GM11168 (cell line): Measurements from ENCODE around the gene ASGR2.
"Not testable (repeated sequence)": the region's sequence is repeated elsewhere in the genome, so short reads cannot be mapped to it uniquely, and the experiment has no call there.

Experiments
- in situ Hi-C: fragments of 300-500 bp; cut with MboI; formaldehyde crosslinking; loops from one replicate; pipeline ENCODE4 v1.12.0; 2022; ENCODE audit warnings: low sequenced_read_pairs; ENCODE audit not compliant: unreplicated experiment

Gene ASGR2

DNA sequence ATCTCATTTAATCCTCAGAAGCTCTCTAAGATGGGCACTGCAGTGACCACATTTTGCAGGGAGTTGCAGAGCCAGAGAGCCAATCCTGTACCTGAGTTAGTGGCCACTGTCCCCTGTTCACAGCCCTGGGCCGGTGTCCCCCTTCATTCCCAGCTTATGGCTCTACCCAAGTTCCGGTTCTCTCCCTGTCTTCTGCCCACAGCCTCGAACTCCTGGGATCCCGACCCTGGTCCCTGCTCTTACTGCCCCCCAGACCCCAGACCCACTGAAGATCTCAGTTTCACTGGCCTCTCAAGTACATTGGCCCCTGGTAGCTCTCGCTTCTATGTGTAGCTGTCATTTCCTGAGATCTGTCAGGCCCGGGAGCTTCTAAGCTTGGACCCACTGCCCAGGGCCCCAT, 12.2 kb downstream of the ASGR2 start:
- in situ Hi-C loops: no loop called here

DNA sequence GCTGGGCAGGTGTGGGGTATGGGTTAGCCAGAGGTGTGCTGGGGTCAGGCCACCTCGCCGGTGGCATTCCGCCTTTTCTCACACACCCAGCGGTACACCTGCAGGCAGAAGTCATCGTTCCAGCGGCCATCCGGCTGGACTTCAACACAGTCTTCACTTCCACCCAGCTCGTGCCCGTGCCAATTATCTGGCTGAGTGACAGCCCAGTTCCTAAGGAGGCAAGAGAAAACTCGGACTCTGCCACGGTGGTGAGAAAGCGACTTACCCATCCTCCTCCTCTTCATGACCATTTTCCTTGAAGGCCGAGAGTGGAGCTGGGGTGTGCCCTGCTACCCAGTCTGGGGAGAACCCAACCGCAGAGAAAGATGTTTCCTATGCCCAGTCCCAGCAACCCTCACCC, 13.1 kb downstream of the ASGR2 start:
- in situ Hi-C loops: no loop called here

DNA sequence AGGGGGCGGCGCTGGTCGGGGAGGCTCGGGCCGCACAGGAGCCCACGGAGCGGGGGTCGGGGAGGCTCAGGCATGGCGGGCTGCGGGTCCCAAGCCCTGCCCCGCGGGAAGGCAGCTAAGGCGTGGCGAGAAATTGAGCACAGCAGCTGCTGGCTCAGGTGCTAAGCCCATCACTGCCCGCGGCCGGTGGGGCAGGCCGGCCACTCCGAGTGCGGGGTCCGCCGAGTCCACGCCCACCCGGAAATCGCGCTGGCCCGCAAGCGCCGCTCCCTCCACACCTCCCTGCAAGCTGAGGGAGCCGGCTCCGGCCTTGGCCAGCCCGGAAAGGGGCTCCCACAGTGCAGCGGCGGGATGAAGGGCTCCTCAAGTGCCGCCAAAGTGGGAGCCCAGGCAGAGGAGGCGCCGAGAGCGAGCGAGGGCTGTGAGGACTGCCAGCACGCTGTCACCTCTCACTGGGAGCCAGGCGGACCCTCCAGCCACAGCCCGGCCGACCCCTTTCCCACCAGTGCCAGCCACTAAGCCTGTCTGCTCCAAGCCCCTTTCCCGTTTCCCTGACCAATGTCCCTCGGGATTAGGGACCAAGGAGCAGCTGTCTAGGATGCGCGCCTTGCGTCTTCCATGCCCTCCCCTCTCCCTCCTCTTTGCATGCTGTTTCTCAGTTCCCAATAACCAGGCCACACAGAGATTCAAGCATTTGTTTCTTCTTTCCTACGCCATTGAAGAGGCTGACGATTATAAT, 13.8 kb downstream of the ASGR2 start:
- in situ Hi-C loops: not testable (repeated sequence)

DNA sequence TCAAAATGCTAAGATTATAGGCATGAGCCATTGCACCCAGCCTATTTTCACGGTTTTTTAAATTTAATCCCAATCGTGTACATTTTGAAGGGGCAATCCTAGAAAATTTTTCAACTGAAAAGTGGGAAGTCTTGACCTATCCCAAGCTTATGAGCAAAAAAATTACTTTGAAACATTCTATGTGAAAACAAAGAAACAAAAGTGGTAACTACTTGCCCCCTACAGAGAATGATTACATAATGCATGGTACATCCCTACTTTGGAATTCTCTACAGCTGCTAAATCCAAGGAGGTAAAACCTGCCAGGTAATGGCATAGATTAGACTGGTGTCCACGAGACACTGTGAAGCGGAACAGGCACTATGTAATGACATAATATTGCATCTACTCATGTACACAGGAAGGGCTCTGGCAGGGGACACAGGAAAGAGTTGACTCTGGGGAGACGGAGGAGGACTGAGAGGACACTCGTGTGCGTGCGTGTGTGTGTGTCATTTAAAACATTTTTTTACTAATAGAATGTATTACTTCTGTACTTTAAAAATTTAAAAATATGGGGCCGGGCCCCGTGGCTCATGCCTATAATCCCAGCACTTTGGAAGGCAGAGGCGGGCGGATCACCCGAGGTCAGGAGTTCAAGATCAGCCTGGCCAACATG, 15.7 kb downstream of the ASGR2 start:
- in situ Hi-C loops: no loop called here

DNA sequence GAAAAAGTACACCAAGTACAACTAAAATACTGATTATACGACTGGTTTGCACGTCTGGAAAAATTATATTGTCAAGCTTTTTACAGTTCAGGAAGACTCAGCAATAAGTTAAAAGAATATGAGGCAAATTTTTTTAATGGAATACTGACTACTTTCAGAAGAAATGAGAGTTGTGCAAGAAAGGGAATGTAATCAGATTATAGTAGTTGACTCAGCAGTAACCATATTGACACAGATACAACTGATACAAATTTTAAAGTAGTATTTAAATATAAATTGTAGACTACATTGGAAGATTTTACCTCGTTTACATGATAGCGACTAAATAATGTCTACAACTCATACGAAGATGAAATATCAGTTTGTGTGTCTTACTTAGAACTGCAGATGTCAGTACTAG, 16.7 kb downstream of the ASGR2 start:
- in situ Hi-C loops: no loop called here

DNA sequence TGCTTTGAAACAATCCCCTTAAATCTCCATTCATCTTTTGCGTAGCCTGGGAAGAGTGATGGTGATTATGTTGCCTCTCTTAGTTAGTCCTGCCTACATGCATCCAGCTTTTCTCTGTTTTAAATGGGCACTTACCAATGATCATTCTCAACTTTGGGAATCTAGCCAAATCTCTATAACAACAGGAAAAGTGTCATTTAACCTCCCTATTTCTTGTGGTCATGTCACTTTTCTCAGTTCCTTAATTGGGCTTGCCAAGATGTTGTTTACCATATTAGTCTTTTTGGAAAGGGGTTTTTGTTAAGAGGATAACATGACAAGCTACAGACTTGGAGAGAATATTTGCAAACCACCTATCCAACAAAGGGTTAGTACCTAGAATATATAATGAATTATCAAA, 19.0 kb downstream of the ASGR2 start:
- in situ Hi-C loops: no loop called here

DNA sequence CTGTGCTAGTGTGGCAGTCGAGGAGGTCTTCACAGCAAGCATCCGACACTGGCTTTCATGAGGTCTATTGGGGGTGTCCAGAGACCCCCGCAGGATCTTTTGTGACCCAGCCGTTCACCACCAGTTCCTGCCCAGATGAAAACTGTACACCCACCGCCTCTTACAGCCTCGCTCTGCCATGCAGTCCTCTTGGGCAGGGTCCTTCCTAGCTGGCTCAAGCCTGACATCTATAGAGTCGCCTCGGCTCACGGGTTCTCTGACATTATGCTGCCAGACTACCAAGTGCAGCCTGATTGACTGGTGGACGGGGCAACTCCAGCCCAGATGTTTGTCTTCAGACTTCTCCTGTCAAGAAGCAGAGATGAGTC, 20.0 kb downstream of the ASGR2 start:
- in situ Hi-C loops: no loop called here

DNA sequence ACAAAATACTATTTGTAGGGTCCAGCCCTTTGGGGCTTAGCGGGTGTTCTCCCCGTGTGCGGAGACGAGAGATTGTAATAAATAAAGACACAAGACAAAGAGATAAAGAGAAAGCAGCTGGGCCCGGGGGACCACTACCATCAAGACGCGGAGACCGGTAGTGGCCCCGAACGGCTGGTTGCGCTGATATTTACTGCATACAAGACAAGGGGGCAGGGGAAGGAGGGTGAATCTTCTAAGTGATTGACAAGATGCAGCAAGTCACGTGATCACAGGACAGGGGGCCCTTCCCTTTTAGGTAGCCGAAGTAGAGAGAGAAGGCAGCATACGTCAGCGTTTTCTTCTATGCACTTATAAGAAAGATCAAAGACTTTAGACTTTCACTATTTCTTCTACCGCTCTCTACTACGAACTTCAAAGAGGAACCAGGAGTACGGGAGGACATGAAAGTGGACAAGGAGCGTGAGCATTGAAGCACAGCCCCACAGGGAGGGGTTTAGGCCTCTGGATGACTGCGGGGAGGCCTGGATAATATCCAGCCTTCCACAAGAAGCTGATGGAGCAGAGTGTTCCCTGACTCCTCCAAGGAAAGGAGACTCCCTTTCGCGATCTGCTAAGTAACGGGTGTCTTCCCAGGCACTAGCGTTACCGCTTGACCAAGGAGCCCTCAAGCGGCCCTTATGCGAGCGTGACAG, 23.2 kb downstream of the ASGR2 start:
- in situ Hi-C loops: not testable (repeated sequence)

DNA sequence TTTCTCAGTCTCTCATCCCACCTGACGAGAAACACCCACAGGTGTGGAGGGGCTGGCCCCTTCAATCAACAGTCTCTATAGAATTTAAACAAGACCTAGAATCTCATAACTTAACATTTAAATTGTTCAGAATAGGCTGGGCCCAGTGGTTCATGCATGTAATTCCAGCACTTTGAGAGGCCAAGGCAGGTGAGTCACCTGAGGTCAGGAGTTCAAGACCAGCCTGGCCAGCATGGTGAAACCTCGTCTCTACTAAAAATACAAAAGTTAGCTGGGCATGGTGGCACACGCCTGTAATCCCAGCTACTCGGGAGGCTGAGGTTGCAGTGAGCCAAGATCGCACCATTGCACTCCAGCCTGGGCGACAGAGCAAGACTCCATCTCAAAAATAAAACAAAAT, 25.1 kb downstream of the ASGR2 start:
- in situ Hi-C loops: not testable (repeated sequence)

DNA sequence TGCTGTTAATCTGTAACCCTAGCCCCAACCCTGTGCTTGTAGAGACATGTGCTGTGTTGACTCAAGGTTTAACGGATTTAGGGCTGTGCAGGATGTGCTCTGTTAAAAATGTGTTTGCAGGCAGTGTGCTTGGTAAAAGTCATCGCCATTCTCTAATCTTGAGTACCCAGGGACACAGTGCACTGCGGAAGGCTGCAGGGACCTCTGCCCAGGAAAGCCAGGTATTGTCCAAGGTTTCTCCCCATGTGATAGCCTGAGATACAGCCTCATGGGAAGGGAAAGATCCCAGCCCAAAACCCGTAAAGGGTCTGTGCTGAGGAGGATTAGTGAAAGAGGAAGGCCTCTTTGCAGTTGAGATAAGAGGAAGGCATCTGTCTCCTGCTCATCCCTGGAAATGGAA, 26.2 kb downstream of the ASGR2 start:
- in situ Hi-C loops: not testable (repeated sequence)

DNA sequence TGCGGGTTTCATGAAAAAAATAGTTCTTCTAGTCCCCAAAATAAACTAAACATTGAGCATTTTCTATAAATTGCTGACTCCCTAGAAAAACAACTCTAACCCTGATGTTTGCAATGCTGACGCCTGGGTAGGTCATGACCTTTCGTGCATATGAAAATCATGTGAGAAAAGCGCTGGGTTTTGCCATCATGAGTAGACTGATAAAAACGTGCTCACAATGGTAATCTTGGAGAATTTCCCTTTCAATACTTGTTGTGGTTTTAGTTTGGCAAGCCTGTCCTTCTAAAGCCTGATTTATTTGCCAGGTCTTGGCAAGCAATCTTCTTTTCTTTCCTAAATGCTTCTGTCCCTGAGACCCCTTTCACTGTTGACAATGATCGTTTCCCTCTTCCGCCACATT, 30.5 kb downstream of the ASGR2 start:
- in situ Hi-C loops: no loop called here

DNA sequence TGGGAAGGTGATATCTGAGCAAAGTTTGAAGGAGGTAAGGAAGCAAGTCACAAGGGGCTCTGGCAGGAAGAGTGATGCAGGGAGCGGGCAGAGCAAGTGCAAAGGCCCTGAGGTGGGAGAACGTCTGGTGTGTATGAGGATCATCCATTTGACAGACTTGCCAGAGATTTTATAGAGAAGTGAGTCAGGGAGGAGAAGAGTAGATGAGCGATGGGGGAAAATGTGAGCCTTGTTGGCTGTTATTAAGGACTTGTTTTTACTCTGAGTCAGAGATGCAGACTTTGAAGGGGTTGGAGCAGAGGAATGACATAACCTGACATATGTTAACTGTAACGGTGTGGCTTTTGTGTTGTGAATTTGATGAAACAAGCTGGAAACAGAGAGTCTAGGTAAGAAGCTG, 31.0 kb downstream of the ASGR2 start:
- in situ Hi-C loops: no loop called here

DNA sequence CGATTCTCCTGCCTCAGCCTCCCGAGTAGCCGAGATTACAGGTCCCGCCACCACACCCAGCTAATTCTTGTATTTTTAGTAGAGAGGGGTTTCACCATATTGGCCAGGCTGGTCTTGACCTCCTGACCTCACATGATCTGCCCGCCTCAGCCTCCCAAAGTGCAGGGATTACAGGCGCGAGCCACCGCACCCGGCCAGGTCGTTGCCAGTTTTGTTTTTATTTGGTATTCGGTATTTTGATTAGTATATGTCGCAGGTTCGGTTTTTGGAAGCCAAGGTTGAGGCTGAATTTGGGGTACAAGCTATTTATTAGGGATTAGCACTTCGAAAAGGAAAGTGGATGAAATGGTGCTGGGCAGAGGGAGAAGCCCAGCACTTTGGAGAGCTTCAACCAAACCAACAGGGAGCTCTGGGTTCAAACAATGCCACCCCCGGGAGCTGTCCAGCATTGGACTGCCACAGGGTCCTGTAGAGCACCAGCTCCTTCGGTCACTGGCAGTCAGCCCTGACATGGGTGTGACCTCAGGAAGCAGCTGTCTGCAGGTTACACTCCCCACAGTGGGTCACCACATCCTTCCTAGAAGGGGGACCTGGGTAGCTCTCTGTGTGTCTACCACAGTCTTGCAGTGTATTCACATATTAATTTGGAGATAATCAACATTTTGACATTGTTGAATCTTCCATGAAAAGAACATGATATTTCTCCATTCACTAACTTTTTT, 33.1 kb downstream of the ASGR2 start:
- in situ Hi-C loops: no loop called here

DNA sequence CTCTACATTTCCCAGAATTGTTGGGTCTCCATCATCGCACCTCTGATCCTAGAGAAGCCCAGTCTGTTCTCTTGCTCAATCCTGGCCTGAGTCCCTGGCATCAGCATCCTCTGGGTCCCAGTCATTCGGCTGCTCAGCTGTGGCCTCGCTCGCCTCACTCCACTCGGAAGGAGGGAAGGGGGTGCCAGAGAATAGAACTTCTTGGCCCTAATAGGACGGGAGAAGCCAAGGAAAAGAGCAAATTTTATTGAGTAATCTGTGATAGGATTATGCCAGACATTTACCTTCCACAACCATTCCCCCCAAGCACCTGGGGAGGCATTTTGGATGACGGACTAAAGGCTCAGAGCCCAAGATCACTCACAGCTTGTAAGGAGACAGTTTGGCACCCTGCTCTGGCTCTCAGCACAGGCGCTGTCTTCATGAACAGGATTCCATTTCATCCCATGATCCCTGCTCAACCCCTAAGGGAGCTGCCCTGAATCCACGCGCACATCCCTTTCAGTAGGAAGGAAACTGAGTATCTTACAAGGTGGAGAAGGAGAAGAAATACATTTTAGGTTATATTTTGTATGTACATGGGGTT, 34.1 kb downstream of the ASGR2 start:
- in situ Hi-C loops: no loop called here

DNA sequence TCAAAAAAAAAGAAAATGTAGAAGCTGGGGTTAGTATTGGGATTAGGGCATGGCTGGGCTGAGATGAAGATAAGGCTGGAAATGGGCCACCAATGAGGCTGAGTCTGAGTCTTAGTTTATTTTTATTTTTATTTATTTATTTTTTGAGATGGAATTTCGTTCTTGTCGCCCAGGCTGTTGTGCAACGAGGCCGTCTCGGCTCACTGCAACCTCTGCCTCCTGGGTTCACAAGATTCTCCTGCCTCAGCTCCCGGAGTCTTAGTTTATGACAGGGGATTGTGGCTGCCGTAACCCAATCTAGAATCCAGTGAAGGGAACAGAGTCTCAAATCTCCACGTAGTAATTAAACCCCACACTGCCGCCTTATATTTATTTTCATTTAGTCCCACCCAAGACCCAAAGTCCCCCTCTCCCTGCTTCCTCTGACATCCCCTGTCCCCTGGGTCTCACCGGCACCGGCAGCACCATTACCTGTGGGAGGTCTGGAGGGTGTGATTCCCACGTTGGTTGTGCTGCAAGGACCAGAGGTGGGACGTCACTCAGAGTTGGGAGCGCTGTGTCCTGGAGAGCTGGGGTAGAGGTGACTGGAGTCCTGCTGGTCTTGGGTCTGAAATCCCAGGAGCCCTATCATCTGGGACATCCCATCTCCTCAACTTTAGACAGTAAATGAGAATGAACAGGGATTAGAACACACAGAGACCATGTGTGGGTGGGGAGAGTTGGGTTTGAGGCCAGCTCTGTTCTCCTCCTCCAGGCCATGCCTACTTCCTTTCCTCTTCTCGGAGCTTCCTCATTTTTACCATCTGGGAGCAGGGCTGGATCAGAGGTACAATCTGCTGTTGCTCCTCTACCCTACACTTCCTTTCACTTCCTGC, 34.8 kb downstream of the ASGR2 start, which contains the start of gene CLEC10A:
Gene CLEC10A (minus strand): TSS at position 671 of the 875 bp plus-strand sequence. CDS start 1,439 bp downstream, outside the sequence.
- in situ Hi-C loops: no loop called here

DNA sequence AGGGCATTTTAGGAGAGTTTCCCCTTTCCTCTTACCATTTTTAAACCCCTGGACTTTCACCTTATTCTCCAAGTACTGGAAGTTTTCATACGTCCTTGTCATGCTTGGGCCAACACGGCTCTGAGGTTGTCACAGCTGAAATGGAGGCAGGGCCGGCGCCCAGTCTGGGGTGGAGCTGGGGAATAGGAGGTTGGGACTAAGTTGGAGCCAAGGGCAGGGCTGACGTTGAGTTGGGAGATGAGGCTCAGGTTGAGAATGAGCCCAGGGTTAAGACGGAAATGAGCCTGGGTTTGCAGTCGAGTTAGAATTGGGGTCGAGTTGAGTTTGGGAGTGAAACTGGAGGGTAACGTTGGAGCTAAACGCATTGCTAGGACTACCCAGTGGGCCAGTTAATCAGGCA, 35.9 kb downstream of the ASGR2 start:
- in situ Hi-C loops: no loop called here

DNA sequence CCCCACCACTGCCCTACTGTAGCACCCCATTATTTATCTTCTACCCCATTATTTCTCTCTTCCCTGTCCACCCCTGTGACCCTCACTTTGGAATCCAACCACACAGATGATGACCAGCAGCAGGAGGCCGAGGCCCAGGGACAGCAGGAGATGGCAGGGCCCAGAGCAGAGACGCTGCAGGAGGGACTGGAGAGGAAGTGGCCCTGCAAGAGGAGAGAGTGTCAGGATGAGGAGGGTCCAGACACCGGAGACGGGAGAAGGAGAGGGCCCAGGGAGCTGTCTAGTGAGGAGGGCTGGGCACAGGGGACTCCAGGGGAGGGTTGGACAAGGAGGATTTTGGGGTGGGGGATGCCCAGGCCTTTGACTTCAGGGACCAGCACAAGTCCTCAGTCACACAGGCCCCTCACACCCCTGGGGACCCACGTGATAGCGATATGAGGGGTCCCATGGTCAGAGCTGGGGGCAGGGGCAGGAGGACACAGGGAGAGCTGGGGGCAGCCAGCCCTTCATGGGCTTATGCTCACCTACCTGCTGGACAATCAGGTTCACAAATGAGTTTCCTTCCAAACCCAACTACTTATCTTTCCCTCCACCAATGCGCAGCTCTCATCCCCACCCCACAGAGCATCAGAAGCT, 36.6 kb downstream of the ASGR2 start:
- in situ Hi-C loops: no loop called here

DNA sequence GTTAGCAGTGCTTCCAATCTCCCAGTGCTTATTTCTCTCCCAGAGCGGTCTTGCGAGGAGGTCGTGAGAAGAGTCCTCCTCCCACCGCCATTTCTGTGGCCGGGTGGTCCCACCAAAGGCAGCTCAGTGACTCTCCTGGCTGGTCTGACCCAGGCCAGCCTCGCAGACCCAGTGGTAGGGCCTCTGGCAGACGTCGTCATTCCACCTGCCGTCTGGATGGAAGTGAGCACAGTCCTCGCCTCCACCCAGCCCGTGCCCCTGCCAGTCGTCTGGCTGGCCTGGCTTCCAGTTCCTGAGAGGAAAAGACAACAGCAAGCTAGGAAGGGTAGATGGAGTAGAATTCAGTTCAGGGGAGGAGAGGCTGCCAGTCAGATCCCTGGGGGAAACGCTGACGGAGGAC, 39.7 kb downstream of the ASGR2 start:
- in situ Hi-C loops: no loop called here

DNA sequence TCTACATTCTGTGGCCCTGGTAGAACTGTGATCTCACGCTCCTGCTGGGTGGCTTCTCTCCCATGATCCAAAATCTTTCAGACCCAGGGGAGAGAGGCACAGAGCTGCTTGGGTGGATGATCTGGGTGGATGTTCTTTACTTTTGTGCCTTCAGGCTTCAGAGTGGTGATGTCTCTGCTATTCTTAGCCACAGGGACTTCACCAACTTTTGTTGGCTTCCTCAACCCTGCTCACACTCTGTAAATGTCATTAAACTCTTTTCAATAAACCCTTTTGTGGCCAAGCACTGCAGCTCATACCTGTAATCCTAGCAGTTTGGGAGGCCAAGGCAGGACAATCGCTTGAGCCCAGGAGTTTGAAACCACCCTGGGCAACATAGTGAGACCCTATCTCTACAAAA, 42.2 kb downstream of the ASGR2 start:
- in situ Hi-C loops: no loop called here
